ENCODE data around the gene ASB10. TPM values are rescaled to one million over a fixed set of nuclear protein-coding genes. Genes with fewer than 3 reads are reported as not detected.

ASB10 gene
- total RNA-seq, 6 donors from 2014 or later = not detected

- no peak overlapping the region for H3K27ac ChIP-seq
- TF ChIP-seq, protein P1, sequence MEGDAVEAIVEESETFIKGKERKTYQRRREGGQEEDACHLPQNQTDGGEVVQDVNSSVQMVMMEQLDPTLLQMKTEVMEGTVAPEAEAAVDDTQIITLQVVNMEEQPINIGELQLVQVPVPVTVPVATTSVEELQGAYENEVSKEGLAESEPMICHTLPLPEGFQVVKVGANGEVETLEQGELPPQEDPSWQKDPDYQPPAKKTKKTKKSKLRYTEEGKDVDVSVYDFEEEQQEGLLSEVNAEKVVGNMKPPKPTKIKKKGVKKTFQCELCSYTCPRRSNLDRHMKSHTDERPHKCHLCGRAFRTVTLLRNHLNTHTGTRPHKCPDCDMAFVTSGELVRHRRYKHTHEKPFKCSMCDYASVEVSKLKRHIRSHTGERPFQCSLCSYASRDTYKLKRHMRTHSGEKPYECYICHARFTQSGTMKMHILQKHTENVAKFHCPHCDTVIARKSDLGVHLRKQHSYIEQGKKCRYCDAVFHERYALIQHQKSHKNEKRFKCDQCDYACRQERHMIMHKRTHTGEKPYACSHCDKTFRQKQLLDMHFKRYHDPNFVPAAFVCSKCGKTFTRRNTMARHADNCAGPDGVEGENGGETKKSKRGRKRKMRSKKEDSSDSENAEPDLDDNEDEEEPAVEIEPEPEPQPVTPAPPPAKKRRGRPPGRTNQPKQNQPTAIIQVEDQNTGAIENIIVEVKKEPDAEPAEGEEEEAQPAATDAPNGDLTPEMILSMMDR (IDR thresholded peaks at IDR 0.05) = no peak
- TF ChIP-seq POLR2AphosphoS5 (IDR thresholded peaks at IDR 0.05) (no peak), POLR2A (IDR thresholded peaks at IDR 0.05) (no peak), EP300 (IDR thresholded peaks at IDR 0.05) (no peak)
- DNase-seq (peak in 1 of 2 donors; percentile 80), ATAC-seq (ENCODE audit: low FRiP score in 2 of 2) (peak in 1 of 2 donors; percentile 15)
- WGBS, 2 donors = 81% methylated on average over 5 to 8 of the region's 16 CpGs
- no peak overlapping the region for H3K4me3 ChIP-seq
- H3K9me3 ChIP-seq = no peaks in the 10 kb centered on the region
- H3K4me1 ChIP-seq = no peaks in the 10 kb centered on the region
- no peaks in the 10 kb centered on the region for H3K27me3 ChIP-seq
- H3K36me3 ChIP-seq = no peaks in the 10 kb centered on the region
Observed at GRCh38 chr7:151185762-151186639, 1.0 kb downstream of the ASB10 start.

- TF ChIP-seq EP300 (IDR thresholded peaks at IDR 0.05) (no peak), POLR2A (IDR thresholded peaks at IDR 0.05) (no peak), POLR2AphosphoS5 (IDR thresholded peaks at IDR 0.05) (no peak)
- TF ChIP-seq, protein P1 (IDR thresholded peaks at IDR 0.05) = no peak
- no peaks in the 10 kb centered on the region for H3K36me3 ChIP-seq
- no peak overlapping the region for H3K4me3 ChIP-seq
- DNase-seq (peak in 1 of 2 donors; percentile 81), ATAC-seq (ENCODE audit: low FRiP score in 2 of 2) (peak in 1 of 2 donors; percentile 12)
- no peaks in the 10 kb centered on the region for H3K4me1 ChIP-seq
- H3K9me3 ChIP-seq = no peaks in the 10 kb centered on the region
- no peak overlapping the region for H3K27ac ChIP-seq
- 88% methylated on average over 17 to 22 of the region's 22 CpGs for WGBS, 2 donors
- H3K27me3 ChIP-seq = no peaks in the 10 kb centered on the region
Observed at GRCh38 chr7:151181011-151181431, 6.0 kb downstream of the ASB10 start.

DNA sequence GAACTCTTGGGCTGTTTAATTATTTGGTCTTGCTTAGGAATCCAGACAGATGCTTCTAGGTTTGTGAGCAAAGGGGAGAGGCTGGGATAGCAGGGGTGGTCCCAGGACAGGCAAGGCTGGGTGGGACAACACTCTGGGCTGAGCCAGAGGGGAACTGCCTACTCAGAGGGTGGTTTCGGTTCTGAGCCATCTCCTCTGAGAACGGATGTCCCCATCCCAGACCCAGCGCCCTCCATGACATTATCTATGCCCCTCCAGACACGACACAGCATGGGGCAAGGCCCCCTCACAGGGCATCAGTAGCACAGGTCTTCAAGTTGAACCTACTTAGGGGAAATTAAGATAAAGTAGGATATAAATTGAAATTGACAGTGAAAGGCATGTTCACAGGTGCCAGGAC lies 7.1 kb downstream of the ASB10 start:
- WGBS, 2 donors = 59 to 67% methylated on average over 2 to 4 of the region's 4 CpGs

GRCh38 chr7:151179287-151179860 lies 7.7 kb downstream of the ASB10 start:
- Histone ChIP-seq H3K27ac (no peak overlapping the region), H3K4me3 (no peak overlapping the region), H3K36me3 (no peaks in the 10 kb centered on the region), H3K9me3 (no peaks in the 10 kb centered on the region), H3K4me1 (peaks cover 0 to 4% (median 0%) of the 10 kb centered on the region in 4 donors), H3K27me3 (no peaks in the 10 kb centered on the region)
- 81 to 93% methylated on average over 6 to 8 of the region's 8 CpGs for WGBS, 2 donors
- ATAC-seq (ENCODE audit: low FRiP score in 2 of 2) = no peak
- no peak for DNase-seq
- TF ChIP-seq EP300 (IDR thresholded peaks at IDR 0.05) = no peak
- TF ChIP-seq POLR2AphosphoS5 (IDR thresholded peaks at IDR 0.05) = no peak

More for the DNA sequence above, 7.1 kb downstream of the ASB10 start:
- no peak overlapping the region for H3K4me3 ChIP-seq
- no peaks in the 10 kb centered on the region for H3K36me3 ChIP-seq
- no peaks in the 10 kb centered on the region for H3K9me3 ChIP-seq
- H3K27me3 ChIP-seq = no peaks in the 10 kb centered on the region
- DNase-seq = no peak
- H3K27ac ChIP-seq = no peak overlapping the region
- no peak for TF ChIP-seq EP300 (IDR thresholded peaks at IDR 0.05)
- TF ChIP-seq POLR2AphosphoS5 (IDR thresholded peaks at IDR 0.05) = no peak
- no peak for TF ChIP-seq POLR2A (IDR thresholded peaks at IDR 0.05)
- TF ChIP-seq, protein P1 (IDR thresholded peaks at IDR 0.05) = no peak
- no peak for ATAC-seq (ENCODE audit: low FRiP score in 2 of 2)
- peaks cover 0 to under 1% (median 0%) of the 10 kb centered on the region in 4 donors for H3K4me1 ChIP-seq

- Histone ChIP-seq H3K27ac (no peak overlapping the region), H3K4me1 (peaks cover 0 to 4% (median 0%) of the 10 kb centered on the region in 4 donors), H3K4me3 (no peak overlapping the region), H3K27me3 (no peaks in the 10 kb centered on the region), H3K36me3 (no peaks in the 10 kb centered on the region), H3K9me3 (no peaks in the 10 kb centered on the region)
- 69 to 72% methylated on average over 2 of the region's 2 CpGs for WGBS, 2 donors
- TF ChIP-seq POLR2AphosphoS5 (IDR thresholded peaks at IDR 0.05) (no peak), POLR2A (IDR thresholded peaks at IDR 0.05) (no peak), EP300 (IDR thresholded peaks at IDR 0.05) (no peak)
- TF ChIP-seq, protein P1 (IDR thresholded peaks at IDR 0.05) = no peak
- no peak for DNase-seq
- ATAC-seq (ENCODE audit: low FRiP score in 2 of 2) = no peak
Observed at GRCh38 chr7:151178831-151179230, 8.2 kb downstream of the ASB10 start.
